ENCODE measurements around the gene STK16.

STK16 gene

DNA sequence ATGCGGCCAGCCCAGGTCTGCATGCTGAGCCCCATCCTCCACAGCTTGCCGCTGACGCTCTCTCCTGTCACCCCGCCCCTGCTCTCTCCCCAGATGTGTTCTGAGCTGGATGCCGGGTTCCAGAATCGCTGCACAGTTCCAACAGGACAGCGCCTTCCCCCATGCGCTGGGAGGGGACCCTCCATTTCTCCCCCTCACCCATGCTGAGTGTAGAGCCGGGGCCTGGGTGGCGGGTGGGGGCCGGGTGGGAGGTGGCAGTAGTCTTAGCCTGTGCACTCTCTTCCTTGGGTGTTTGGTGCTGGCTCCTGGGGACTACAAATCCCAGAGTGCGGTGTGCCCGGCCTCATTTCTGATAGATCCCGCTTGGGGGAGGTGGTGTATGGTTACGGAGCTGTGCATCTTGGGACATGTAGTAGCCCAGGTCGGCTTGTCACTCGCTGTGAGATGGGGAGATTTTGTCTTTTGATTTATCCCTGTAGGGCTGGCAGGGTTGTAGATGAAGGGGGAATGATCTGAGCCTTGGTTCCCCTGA, 40.7 kb downstream of the STK16 start:
- TF ChIP-seq EP300 (IDR thresholded peaks at IDR 0.05; ENCODE audit: borderline replicate concordance): no peak
- TF ChIP-seq, protein P1, sequence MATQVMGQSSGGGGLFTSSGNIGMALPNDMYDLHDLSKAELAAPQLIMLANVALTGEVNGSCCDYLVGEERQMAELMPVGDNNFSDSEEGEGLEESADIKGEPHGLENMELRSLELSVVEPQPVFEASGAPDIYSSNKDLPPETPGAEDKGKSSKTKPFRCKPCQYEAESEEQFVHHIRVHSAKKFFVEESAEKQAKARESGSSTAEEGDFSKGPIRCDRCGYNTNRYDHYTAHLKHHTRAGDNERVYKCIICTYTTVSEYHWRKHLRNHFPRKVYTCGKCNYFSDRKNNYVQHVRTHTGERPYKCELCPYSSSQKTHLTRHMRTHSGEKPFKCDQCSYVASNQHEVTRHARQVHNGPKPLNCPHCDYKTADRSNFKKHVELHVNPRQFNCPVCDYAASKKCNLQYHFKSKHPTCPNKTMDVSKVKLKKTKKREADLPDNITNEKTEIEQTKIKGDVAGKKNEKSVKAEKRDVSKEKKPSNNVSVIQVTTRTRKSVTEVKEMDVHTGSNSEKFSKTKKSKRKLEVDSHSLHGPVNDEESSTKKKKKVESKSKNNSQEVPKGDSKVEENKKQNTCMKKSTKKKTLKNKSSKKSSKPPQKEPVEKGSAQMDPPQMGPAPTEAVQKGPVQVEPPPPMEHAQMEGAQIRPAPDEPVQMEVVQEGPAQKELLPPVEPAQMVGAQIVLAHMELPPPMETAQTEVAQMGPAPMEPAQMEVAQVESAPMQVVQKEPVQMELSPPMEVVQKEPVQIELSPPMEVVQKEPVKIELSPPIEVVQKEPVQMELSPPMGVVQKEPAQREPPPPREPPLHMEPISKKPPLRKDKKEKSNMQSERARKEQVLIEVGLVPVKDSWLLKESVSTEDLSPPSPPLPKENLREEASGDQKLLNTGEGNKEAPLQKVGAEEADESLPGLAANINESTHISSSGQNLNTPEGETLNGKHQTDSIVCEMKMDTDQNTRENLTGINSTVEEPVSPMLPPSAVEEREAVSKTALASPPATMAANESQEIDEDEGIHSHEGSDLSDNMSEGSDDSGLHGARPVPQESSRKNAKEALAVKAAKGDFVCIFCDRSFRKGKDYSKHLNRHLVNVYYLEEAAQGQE (IDR thresholded peaks at IDR 0.05; ENCODE audit: low read depth): no peak
- no peak for TF ChIP-seq CREB1 (IDR thresholded peaks at IDR 0.05; ENCODE audit: low read depth)

DNA sequence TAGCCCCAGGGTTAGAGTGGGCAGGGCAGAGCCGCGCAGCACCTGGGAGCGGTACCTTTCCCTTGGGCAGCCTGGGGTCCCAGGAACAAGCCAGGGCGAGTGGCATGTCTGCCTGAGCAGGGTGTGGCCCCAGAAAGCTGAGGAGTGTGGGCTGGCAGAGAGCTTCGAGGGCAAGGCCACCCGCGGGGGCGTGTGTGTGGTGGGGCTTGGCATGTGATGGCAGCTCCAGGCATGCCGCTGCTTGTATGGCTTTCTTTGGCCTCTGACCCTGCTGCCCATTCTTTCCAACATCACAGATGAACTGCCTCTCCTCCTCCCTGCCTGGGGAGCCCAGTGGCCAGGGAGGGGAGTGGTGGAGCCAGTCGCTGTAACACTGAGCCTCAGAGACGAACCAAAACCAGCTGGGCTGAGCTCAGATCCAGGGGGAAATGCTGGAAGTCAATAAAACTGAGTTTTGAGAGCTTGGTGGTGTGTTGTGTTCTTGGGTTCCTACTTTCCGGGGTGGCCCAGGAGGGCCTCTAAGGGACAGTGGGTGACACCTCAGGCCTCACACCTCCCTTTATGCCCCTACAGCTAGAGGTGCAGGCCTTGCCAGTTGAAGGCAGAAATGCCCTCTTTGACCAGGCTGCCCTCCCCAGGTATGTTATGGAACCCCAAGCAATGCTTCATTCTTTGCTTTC, 41.3 kb downstream of the STK16 start:
- TF ChIP-seq NFIC (IDR thresholded peaks at IDR 0.05) (no peak), EGR1 (IDR thresholded peaks at IDR 0.05) (no peak), FOXM1 (IDR thresholded peaks at IDR 0.05; ENCODE audit: borderline replicate concordance, low read depth) (no peak), TCF12 (IDR thresholded peaks at IDR 0.05; ENCODE audit: low read depth) (no peak), EP300 (IDR thresholded peaks at IDR 0.05; ENCODE audit: borderline replicate concordance) (no peak), ZBTB7A (IDR thresholded peaks at IDR 0.05; ENCODE audit: low read depth) (no peak), YY1 (IDR thresholded peaks at IDR 0.05; ENCODE audit: low read depth) (no peak), TEAD4 (IDR thresholded peaks at IDR 0.05) (no peak), RAD21 (IDR thresholded peaks at IDR 0.05; ENCODE audit: low read depth) (no peak), TAF1 (IDR thresholded peaks at IDR 0.05; ENCODE audit: low read depth) (no peak), CREB1 (IDR thresholded peaks at IDR 0.05; ENCODE audit: low read depth) (no peak)
- TF ChIP-seq, protein P2, sequence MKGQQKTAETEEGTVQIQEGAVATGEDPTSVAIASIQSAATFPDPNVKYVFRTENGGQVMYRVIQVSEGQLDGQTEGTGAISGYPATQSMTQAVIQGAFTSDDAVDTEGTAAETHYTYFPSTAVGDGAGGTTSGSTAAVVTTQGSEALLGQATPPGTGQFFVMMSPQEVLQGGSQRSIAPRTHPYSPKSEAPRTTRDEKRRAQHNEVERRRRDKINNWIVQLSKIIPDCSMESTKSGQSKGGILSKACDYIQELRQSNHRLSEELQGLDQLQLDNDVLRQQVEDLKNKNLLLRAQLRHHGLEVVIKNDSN (IDR thresholded peaks at IDR 0.05): no peak
- TF ChIP-seq, protein P3, sequence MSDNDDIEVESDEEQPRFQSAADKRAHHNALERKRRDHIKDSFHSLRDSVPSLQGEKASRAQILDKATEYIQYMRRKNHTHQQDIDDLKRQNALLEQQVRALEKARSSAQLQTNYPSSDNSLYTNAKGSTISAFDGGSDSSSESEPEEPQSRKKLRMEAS (IDR thresholded peaks at IDR 0.05): no peak

DNA sequence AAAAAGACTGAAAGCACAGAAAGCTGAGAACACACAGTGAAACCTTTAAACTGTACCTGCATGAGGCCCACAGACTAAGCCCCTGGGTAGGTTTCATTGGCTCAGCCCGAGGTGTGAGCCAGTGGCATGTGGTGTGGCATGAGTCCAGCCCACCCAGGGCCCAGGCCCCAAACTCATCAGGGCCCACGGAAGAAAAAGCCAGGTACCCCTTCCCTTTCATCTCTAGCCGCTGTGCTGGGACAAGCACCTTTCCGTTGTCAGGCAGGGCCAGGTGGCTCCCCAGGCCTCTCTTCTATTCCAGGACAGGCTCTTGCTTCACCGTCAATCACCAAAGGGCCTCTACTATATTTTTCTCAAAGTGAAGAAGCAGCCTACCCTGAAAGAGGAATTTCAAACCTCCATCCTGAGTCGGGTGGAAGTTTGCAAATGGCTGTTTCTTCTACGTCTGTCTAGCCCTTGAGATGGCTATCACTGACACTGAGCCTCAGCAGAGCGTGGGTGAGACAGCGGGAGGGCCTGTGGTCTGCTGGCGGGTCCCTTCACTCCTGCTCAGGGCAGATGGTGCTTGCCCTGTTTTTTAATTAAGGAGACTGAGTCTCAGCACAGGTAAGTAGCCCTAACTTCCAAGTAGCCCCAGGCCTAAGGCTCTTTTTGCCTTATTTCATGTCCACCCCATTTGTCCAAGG, 42.4 kb downstream of the STK16 start:
- no peak for TF ChIP-seq NFIC (IDR thresholded peaks at IDR 0.05)
- no peak for TF ChIP-seq TCF12 (IDR thresholded peaks at IDR 0.05; ENCODE audit: low read depth)
- no peak for TF ChIP-seq EGR1 (IDR thresholded peaks at IDR 0.05)
- no peak for TF ChIP-seq RAD21 (IDR thresholded peaks at IDR 0.05; ENCODE audit: low read depth)
- TF ChIP-seq ZBTB7A (IDR thresholded peaks at IDR 0.05; ENCODE audit: low read depth): no peak
- no peak for TF ChIP-seq EP300 (IDR thresholded peaks at IDR 0.05; ENCODE audit: borderline replicate concordance)
- no peak for TF ChIP-seq CEBPB (IDR thresholded peaks at IDR 0.05)
- no peak for TF ChIP-seq CREB1 (IDR thresholded peaks at IDR 0.05; ENCODE audit: low read depth)
- TF ChIP-seq, protein P3 (IDR thresholded peaks at IDR 0.05): no peak
- TF ChIP-seq, protein P1 (IDR thresholded peaks at IDR 0.05; ENCODE audit: low read depth): no peak

DNA sequence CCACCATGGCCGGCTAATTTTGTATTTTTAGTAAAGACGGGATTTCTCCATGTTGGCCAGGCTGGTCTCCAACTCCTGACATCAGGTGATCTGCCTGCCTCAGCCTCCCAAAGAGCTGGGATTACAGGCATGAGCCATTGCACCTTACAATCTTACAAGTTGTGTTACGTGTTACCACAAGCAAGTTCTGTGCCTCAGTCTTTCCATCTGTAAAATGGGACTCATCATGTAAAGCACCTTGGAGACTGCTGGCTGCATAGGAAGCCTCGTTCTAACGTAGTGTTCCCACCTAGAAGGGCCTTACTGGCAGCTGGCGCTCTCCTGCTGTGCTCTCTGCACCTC, 43.9 kb downstream of the STK16 start:
- TF ChIP-seq RAD21 (IDR thresholded peaks at IDR 0.05; ENCODE audit: low read depth) (no peak), TEAD4 (IDR thresholded peaks at IDR 0.05) (no peak), EP300 (IDR thresholded peaks at IDR 0.05; ENCODE audit: borderline replicate concordance) (no peak), EGR1 (IDR thresholded peaks at IDR 0.05) (no peak), TCF12 (IDR thresholded peaks at IDR 0.05; ENCODE audit: low read depth) (no peak), CREB1 (IDR thresholded peaks at IDR 0.05; ENCODE audit: low read depth) (no peak), FOXM1 (IDR thresholded peaks at IDR 0.05; ENCODE audit: borderline replicate concordance, low read depth) (no peak), TAF1 (IDR thresholded peaks at IDR 0.05; ENCODE audit: low read depth) (no peak), CEBPB (IDR thresholded peaks at IDR 0.05) (no peak), NFIC (IDR thresholded peaks at IDR 0.05) (no peak), YY1 (IDR thresholded peaks at IDR 0.05; ENCODE audit: low read depth) (no peak), ZBTB7A (IDR thresholded peaks at IDR 0.05; ENCODE audit: low read depth) (no peak)
- TF ChIP-seq, protein P2 (IDR thresholded peaks at IDR 0.05): no peak
- TF ChIP-seq, protein P1 (IDR thresholded peaks at IDR 0.05; ENCODE audit: low read depth): no peak
- TF ChIP-seq, protein P3 (IDR thresholded peaks at IDR 0.05): no peak
